ENCODE results near the gene L3MBTL1. TPM values are rescaled to one million over a fixed set of nuclear protein-coding genes. Genes with fewer than 3 reads are reported as not detected.

L3MBTL1 gene
- total RNA-seq, 4 donors from 2014 or later, result 12.5 to 45.3 (median 29.2) TPM

GRCh38 chr20:43530321-43531090 is 23.0 kb downstream of the L3MBTL1 start:
- no peak overlapping the region for H3K4me3 ChIP-seq (replicated peaks in 1 of 3)
- WGBS, 2 donors, result 79 to 83% methylated on average over 10 to 14 of the region's 14 CpGs
- H3K4me1 ChIP-seq, result no peaks in the 10 kb centered on the region
- no peak overlapping the region for H3K27ac ChIP-seq
- H3K27me3 ChIP-seq, result no peaks in the 10 kb centered on the region
- no peaks in the 10 kb centered on the region for H3K9me3 ChIP-seq
- intact Hi-C loops (cut with DNase I), result loop anchor here (10.0 kb wide), 1 partner anchor 554 kb away; no protein-coding TSS in a partner anchor
- no peaks in the 10 kb centered on the region for H3K36me3 ChIP-seq
- DNase-seq, result no peak
- TF ChIP-seq CTCF (IDR thresholded peaks at IDR 0.05), result no peak
- no peak for TF ChIP-seq POLR2A (IDR thresholded peaks at IDR 0.05)

GRCh38 chr20:43531091-43531443 is 23.6 kb downstream of the L3MBTL1 start:
- intact Hi-C loops (cut with DNase I), result loop anchor here (10.0 kb wide), 1 partner anchor 554 kb away; no protein-coding TSS in a partner anchor
- no peaks in the 10 kb centered on the region for H3K9me3 ChIP-seq
- H3K27me3 ChIP-seq, result no peaks in the 10 kb centered on the region
- H3K36me3 ChIP-seq, result no peaks in the 10 kb centered on the region
- H3K4me1 ChIP-seq, result no peaks in the 10 kb centered on the region
- no peak overlapping the region for H3K27ac ChIP-seq
- no peak for DNase-seq
- H3K4me3 ChIP-seq (replicated peaks in 1 of 3), result no peak overlapping the region
- TF ChIP-seq CTCF (IDR thresholded peaks at IDR 0.05) (no peak), POLR2A (IDR thresholded peaks at IDR 0.05) (no peak)

DNA sequence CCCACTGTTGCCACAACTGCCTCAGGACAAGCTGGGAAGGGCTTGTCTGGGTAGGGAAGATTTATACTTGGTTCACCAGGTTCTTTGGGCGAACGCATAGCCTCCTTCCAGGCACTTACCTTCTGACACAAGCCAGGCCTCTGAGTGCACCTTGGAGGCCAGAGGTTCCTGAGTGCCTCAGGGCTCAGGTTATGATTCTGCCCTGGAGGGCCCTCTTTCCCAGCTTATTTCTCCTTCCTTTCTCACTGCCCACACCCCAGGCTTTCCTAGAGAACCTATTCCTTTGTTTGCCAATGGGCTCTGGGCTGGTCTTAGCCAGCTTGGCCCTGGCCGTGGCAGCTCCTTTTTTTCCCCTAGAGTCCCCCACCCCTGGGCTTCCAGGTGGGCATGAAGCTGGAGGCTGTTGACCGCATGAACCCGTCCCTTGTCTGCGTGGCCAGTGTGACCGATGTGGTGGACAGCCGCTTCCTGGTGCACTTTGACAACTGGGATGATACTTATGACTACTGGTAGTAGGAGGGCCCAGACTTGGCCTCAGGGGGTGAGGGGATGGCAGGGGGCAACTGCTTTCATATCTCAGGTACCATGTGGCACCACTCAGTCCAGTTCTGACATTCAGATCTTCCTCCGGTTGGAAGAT is 25.0 kb downstream of the L3MBTL1 start:
- Histone ChIP-seq H3K4me3 (replicated peaks in 1 of 3) (no peak overlapping the region), H3K27me3 (no peaks in the 10 kb centered on the region), H3K36me3 (no peaks in the 10 kb centered on the region), H3K4me1 (no peaks in the 10 kb centered on the region), H3K9me3 (no peaks in the 10 kb centered on the region), H3K27ac (no peak overlapping the region)
- 90 to 98% methylated on average over 9 of the region's 9 CpGs for WGBS, 2 donors
- DNase-seq, result no peak
- TF ChIP-seq CTCF (IDR thresholded peaks at IDR 0.05), result no peak
- TF ChIP-seq POLR2A (IDR thresholded peaks at IDR 0.05), result no peak
- intact Hi-C loops (cut with DNase I), result loop anchor here (10.0 kb wide), 1 partner anchor 552 kb away; no protein-coding TSS in a partner anchor

GRCh38 chr20:43533060-43533459 is 25.6 kb downstream of the L3MBTL1 start:
- intact Hi-C loops (cut with DNase I), result loop anchor here (10.0 kb wide), 1 partner anchor 552 kb away; no protein-coding TSS in a partner anchor
- Histone ChIP-seq H3K4me3 (replicated peaks in 1 of 3) (no peak overlapping the region), H3K27me3 (no peaks in the 10 kb centered on the region), H3K9me3 (no peaks in the 10 kb centered on the region), H3K36me3 (no peaks in the 10 kb centered on the region), H3K27ac (no peak overlapping the region), H3K4me1 (no peaks in the 10 kb centered on the region)
- DNase-seq, result no peak
- TF ChIP-seq POLR2A (IDR thresholded peaks at IDR 0.05), result no peak
- no peak for TF ChIP-seq CTCF (IDR thresholded peaks at IDR 0.05)

- intact Hi-C loops (cut with DNase I), result loop anchor here (10.0 kb wide), 1 partner anchor 551 kb away; no protein-coding TSS in a partner anchor
- Histone ChIP-seq H3K36me3 (no peaks in the 10 kb centered on the region), H3K27ac (no peak overlapping the region), H3K9me3 (no peaks in the 10 kb centered on the region), H3K27me3 (no peaks in the 10 kb centered on the region), H3K4me3 (replicated peaks in 1 of 3) (no peak overlapping the region), H3K4me1 (no peaks in the 10 kb centered on the region)
- WGBS, 2 donors, result 94 to 95% methylated on average over 5 of the region's 7 CpGs
- no peak for DNase-seq
- no peak for TF ChIP-seq POLR2A (IDR thresholded peaks at IDR 0.05)
- TF ChIP-seq CTCF (IDR thresholded peaks at IDR 0.05), result no peak
Measured at GRCh38 chr20:43534016-43534415, 26.5 kb downstream of the L3MBTL1 start.

All from thyroid gland (tissue), 4 donors.